GM21737 (cell line): ENCODE results near the gene TMEM14A.
A peak's percentile ranks its signal among the peaks of the same experiment; 100 is the strongest.
"Not testable (repeated sequence)": the region's sequence is repeated elsewhere in the genome, so short reads cannot be mapped to it uniquely, and the experiment has no call there.

Experiments used
- ATAC-seq: cut with Tn5 transposase; IDR thresholded peaks from one replicate; pipeline ENCODE4 v1.9.1; 2021; ENCODE audit warnings: mild to moderate bottlenecking, moderate library complexity; ENCODE audit not compliant: unreplicated experiment

Gene TMEM14A

GRCh38 chr6:52655941-52656340 lies 15.0 kb upstream of the TMEM14A start:
- not testable (repeated sequence) for ATAC-seq

GRCh38 chr6:52657870-52658269 lies 13.0 kb upstream of the TMEM14A start:
- no peak for ATAC-seq

GRCh38 chr6:52661551-52661950 lies 9.4 kb upstream of the TMEM14A start:
- ATAC-seq = no peak

- ATAC-seq = no peak
These were observed 8.9 kb upstream of the TMEM14A start for GRCh38 chr6:52662031-52662430.

GRCh38 chr6:52663120-52663935 lies 7.6 kb upstream of the TMEM14A start:
- peak; percentile 35 for ATAC-seq

GRCh38 chr6:52663936-52664185 lies 7.1 kb upstream of the TMEM14A start:
- no peak for ATAC-seq

- ATAC-seq = peak; percentile 86
These were observed 6.5 kb upstream of the TMEM14A start for GRCh38 chr6:52664186-52664990.

- no peak for ATAC-seq
These were observed 5.8 kb upstream of the TMEM14A start for GRCh38 chr6:52664991-52665686.

- no peak for ATAC-seq
These were observed 4.8 kb upstream of the TMEM14A start for GRCh38 chr6:52666071-52666470.

- no peak for ATAC-seq
These were observed 4.4 kb upstream of the TMEM14A start for GRCh38 chr6:52666523-52666922.

GRCh38 chr6:52667572-52667971 lies 3.3 kb upstream of the TMEM14A start:
- no peak for ATAC-seq

GRCh38 chr6:52671676-52672075 lies 763 bp downstream of the TMEM14A start:
- ATAC-seq = no peak

- ATAC-seq = no peak
These were observed 1.6 kb downstream of the TMEM14A start for GRCh38 chr6:52672412-52673025.

GRCh38 chr6:52674666-52675065 lies 3.8 kb downstream of the TMEM14A start:
- ATAC-seq = no peak

GRCh38 chr6:52675372-52675771 lies 4.5 kb downstream of the TMEM14A start:
- ATAC-seq = no peak

- ATAC-seq = not testable (repeated sequence)
These were observed 5.7 kb downstream of the TMEM14A start for GRCh38 chr6:52676631-52677030.

GRCh38 chr6:52681416-52681815 lies 10.5 kb downstream of the TMEM14A start:
- no peak for ATAC-seq

- no peak for ATAC-seq
These were observed 16.2 kb downstream of the TMEM14A start for GRCh38 chr6:52686878-52687699.

GRCh38 chr6:52689857-52690256 lies 18.9 kb downstream of the TMEM14A start:
- ATAC-seq = no peak

- ATAC-seq = no peak
These were observed 20.8 kb downstream of the TMEM14A start for GRCh38 chr6:52691718-52692117.
